ENCODE data around the gene NAT10.
A peak's percentile ranks its signal among the peaks of the same experiment; 100 is the strongest.

NAT10 gene

DNA sequence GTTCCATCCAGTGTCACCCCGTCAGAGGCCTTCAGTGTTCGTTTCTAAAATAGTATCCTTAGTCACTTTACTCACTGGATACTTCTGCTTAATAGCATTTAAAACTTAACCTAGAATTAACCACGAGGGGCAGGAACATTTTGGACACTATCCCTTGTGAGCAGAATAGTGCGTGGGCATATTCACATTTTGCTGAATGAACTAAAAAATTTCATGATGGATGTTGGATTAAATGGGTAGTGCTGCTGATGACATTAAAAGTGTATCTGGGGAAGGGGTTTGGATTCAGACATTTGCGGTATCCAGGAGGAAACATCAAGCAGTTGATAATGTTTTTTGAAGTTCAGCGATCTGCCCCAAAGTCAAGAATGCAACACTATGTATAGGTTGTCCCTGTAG, 750 bp upstream of the NAT10 start:
- peak overlapping the region; percentile 83 to 98 (median 96) for H3K4me3 ChIP-seq (ENCODE audit: low read depth in 1 of 5, low read length in 5 of 5)
- H3K27me3 ChIP-seq (ENCODE audit: control insufficient read depth in 5 of 5, insufficient read depth in 4 of 5, low read length in 5 of 5), result no peaks in the 10 kb centered on the region
- H3K36me3 ChIP-seq (ENCODE audit: control insufficient read depth in 5 of 5, insufficient read depth in 5 of 5, low read length in 5 of 5), result peaks cover 33 to 39% (median 37%) of the 10 kb centered on the region in 5 donors
- peak overlapping the region in 4 of 5 donors; percentile 83 to 99 (median 96) for H3K9ac ChIP-seq (ENCODE audit: low read length in 5 of 5)
- peaks cover 8 to 25% (median 21%) of the 10 kb centered on the region in 5 donors for H3K4me1 ChIP-seq (ENCODE audit: control insufficient read depth in 5 of 5, insufficient read depth in 5 of 5, low read length in 5 of 5)
- no peaks in the 10 kb centered on the region for H3K9me3 ChIP-seq (ENCODE audit: control insufficient read depth in 5 of 5, low read length in 5 of 5)
- peak overlapping the region; percentile 89 for H3K27ac ChIP-seq (ENCODE audit: low read depth, low read length)

DNA sequence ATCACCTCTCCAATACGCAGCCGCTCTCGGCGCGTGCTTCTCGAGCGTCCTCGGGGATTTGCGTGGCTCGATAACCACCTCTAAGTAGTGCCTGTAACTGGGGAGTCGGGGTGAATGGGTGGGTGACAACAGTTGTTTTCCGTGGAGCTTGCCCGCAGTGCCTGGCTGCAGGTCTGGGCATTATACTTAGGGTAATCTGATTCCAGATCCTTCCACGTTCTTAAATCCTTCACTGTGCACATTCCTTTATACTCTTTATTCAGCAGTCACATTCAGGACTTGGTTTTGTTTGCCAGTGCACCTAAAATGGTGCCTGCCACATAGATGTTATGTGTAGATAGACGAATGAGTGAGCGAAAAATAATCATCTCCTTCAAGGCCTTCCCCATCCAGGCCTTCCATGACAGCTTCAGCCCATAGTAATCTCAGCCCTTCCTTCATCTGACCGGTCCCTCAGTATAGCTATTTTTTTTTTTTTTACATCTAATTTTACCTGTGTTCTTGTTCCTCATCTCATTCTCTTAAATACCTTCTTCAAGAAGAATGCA, 602 bp downstream of the NAT10 start:
- Histone ChIP-seq H3K4me1 (ENCODE audit: control insufficient read depth in 5 of 5, insufficient read depth in 5 of 5, low read length in 5 of 5) (peaks cover 8 to 25% (median 21%) of the 10 kb centered on the region in 5 donors), H3K9ac (ENCODE audit: low read length in 5 of 5) (peak overlapping the region; percentile 83 to 99 (median 95)), H3K36me3 (ENCODE audit: control insufficient read depth in 5 of 5, insufficient read depth in 5 of 5, low read length in 5 of 5) (peaks cover 29 to 39% (median 33%) of the 10 kb centered on the region in 5 donors), H3K27me3 (ENCODE audit: control insufficient read depth in 5 of 5, insufficient read depth in 4 of 5, low read length in 5 of 5) (no peaks in the 10 kb centered on the region), H3K9me3 (ENCODE audit: control insufficient read depth in 5 of 5, low read length in 5 of 5) (no peaks in the 10 kb centered on the region), H3K4me3 (ENCODE audit: low read depth in 1 of 5, low read length in 5 of 5) (peak overlapping the region; percentile 83 to 98 (median 96)), H3K27ac (ENCODE audit: low read depth, low read length) (peak overlapping the region; percentile 89)

DNA sequence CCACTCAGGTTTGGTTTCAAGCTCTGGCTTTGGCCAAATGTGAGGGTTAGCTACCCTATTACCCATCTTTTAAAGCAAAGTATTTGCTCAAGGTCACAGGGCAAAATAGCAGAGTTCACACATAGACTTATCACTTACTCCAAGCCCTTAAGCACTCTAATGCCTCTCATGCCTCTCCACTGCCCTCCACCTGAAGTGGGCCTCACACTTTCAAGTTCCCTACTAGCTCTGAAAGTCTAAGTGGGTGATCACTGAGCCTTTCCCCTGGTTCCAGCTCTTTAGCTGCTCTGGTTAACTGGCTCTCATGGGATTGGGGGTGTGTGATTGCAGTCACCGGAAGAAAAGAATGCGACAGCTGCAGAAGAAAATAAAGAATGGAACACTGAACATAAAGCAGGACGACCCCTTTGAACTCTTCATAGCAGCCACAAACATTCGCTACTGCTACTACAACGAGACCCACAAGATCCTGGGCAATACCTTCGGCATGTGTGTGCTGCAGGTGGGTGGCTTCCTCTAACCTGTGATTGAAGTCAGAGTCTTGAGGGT, 6.4 kb downstream of the NAT10 start:
- H3K27ac ChIP-seq (ENCODE audit: low read depth, low read length), result no peak overlapping the region
- no peaks in the 10 kb centered on the region for H3K9me3 ChIP-seq (ENCODE audit: control insufficient read depth in 5 of 5, low read length in 5 of 5)
- H3K36me3 ChIP-seq (ENCODE audit: control insufficient read depth in 5 of 5, insufficient read depth in 5 of 5, low read length in 5 of 5), result peaks cover 52 to 84% (median 75%) of the 10 kb centered on the region in 5 donors
- no peak overlapping the region for H3K4me3 ChIP-seq (ENCODE audit: low read depth in 1 of 5, low read length in 5 of 5)
- no peak overlapping the region for H3K9ac ChIP-seq (ENCODE audit: low read length in 5 of 5)
- peaks cover 0 to 14% (median 1%) of the 10 kb centered on the region in 5 donors for H3K4me1 ChIP-seq (ENCODE audit: control insufficient read depth in 5 of 5, insufficient read depth in 5 of 5, low read length in 5 of 5)
- H3K27me3 ChIP-seq (ENCODE audit: control insufficient read depth in 5 of 5, insufficient read depth in 4 of 5, low read length in 5 of 5), result no peaks in the 10 kb centered on the region

DNA sequence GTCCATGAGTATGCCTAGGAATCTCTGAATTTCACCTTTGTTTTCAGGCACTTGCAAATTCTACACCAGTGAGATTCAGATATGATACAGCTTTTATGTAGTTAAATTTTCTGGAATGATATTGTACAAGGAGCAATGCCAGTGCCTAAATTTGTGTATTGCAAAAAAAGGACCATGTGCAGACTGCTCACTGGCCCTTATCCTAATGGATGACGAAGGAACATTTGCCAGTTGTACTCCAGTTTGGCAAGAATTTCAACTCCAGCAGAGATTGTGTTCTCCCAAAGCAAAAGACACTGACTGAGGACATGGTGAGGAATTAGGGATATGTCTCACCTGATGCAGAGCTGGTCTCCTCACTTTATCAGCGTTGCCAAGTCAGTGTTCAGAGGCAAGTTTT, 8.6 kb downstream of the NAT10 start:
- Histone ChIP-seq H3K9me3 (ENCODE audit: control insufficient read depth in 5 of 5, low read length in 5 of 5) (no peaks in the 10 kb centered on the region), H3K27me3 (ENCODE audit: control insufficient read depth in 5 of 5, insufficient read depth in 4 of 5, low read length in 5 of 5) (no peaks in the 10 kb centered on the region), H3K4me3 (ENCODE audit: low read depth in 1 of 5, low read length in 5 of 5) (no peak overlapping the region), H3K36me3 (ENCODE audit: control insufficient read depth in 5 of 5, insufficient read depth in 5 of 5, low read length in 5 of 5) (peaks cover 48 to 96% (median 88%) of the 10 kb centered on the region in 5 donors), H3K4me1 (ENCODE audit: control insufficient read depth in 5 of 5, insufficient read depth in 5 of 5, low read length in 5 of 5) (peaks cover 0 to 11% (median 0%) of the 10 kb centered on the region in 5 donors), H3K9ac (ENCODE audit: low read length in 5 of 5) (no peak overlapping the region), H3K27ac (ENCODE audit: low read depth, low read length) (peak overlapping the region; percentile 43)

DNA sequence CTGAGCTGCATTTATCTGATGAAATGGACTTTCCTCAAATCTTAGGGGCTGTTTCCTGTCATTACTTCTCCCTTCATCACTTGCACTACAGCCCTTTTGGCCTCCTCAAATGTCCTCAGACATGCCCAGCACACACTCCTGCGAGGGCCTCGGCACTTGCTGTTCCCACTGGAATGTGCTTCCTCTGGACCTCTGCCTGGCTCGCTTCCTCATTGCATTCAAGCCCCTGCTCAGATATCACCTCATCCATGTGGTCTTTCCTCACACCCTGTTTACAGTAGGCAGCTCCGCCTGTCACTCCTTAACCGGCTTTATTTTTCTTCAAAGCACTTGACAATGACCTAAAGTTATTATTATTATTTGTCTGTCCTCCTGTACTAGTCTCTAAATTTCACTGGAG, 9.0 kb downstream of the NAT10 start:
- H3K36me3 ChIP-seq (ENCODE audit: control insufficient read depth in 5 of 5, insufficient read depth in 5 of 5, low read length in 5 of 5), result peaks cover 46 to 96% (median 88%) of the 10 kb centered on the region in 5 donors
- no peak overlapping the region for H3K9ac ChIP-seq (ENCODE audit: low read length in 5 of 5)
- H3K27ac ChIP-seq (ENCODE audit: low read depth, low read length), result no peak overlapping the region
- no peaks in the 10 kb centered on the region for H3K9me3 ChIP-seq (ENCODE audit: control insufficient read depth in 5 of 5, low read length in 5 of 5)
- H3K4me3 ChIP-seq (ENCODE audit: low read depth in 1 of 5, low read length in 5 of 5), result no peak overlapping the region
- no peaks in the 10 kb centered on the region for H3K27me3 ChIP-seq (ENCODE audit: control insufficient read depth in 5 of 5, insufficient read depth in 4 of 5, low read length in 5 of 5)
- peaks cover 0 to 11% (median 0%) of the 10 kb centered on the region in 5 donors for H3K4me1 ChIP-seq (ENCODE audit: control insufficient read depth in 5 of 5, insufficient read depth in 5 of 5, low read length in 5 of 5)

DNA sequence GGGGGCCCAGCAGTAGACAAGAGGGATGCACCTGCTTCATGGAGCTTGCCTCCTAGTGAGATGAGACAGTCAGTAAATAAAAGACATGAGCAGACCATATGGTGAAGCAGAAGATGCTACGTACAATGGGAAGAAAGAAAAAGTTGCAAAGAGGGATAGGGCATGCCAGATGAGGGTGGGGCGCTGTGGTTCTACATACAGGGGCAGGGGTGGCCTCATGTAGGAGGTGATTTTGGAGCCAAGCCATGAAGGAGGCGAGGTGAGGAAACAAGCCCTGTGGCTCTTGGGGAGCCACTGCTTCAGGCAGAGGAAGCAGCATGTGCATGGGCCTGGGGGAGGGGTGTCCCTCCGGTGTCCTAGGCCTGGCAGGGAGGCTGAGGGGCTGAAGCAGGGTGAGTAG, 15.2 kb downstream of the NAT10 start:
- Histone ChIP-seq H3K4me1 (ENCODE audit: control insufficient read depth in 5 of 5, insufficient read depth in 5 of 5, low read length in 5 of 5) (no peaks in the 10 kb centered on the region), H3K27ac (ENCODE audit: low read depth, low read length) (no peak overlapping the region), H3K9ac (ENCODE audit: low read length in 5 of 5) (no peak overlapping the region), H3K9me3 (ENCODE audit: control insufficient read depth in 5 of 5, low read length in 5 of 5) (no peaks in the 10 kb centered on the region), H3K36me3 (ENCODE audit: control insufficient read depth in 5 of 5, insufficient read depth in 5 of 5, low read length in 5 of 5) (peaks cover 38 to 93% (median 84%) of the 10 kb centered on the region in 5 donors), H3K4me3 (ENCODE audit: low read depth in 1 of 5, low read length in 5 of 5) (no peak overlapping the region), H3K27me3 (ENCODE audit: control insufficient read depth in 5 of 5, insufficient read depth in 4 of 5, low read length in 5 of 5) (no peaks in the 10 kb centered on the region)

DNA sequence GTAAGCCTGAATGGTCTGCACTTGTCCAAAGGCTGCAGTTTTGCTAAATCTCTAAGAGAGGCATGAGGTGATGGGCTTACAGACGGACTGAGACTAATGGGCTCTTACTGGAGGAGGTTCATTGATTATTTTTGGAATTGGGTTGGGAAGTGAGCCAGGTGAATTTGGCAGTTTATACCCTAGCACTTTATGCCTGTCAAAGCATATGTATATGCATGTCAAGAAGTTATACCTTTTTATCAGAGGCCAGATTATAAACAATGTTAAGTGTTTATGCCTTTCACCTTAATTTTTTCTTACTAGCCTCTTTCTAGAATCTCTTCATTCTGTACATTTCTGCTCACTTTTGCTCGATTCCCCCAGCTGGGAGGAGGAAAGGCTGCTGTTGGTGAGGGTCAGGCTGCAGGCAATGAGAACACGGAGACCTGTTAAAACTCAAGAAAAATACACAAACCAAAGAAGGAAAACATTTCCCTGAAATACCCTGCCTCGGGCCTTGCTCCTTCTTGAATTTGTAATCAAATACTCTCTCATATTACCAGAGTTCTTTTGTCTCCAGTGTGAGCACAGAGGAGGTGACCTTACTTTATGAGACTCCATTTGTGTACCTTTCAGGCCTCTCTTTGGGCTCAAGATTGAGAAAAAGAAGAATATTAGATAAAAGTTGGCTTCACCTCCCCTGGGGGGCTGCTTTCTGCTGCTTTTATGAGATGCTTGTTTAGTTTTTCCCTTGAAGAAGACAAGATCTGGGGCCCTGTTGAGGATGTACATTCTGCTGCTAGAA, 19.6 kb downstream of the NAT10 start:
- no peak overlapping the region for H3K9ac ChIP-seq (ENCODE audit: low read length in 5 of 5)
- H3K9me3 ChIP-seq (ENCODE audit: control insufficient read depth in 5 of 5, low read length in 5 of 5), result no peaks in the 10 kb centered on the region
- no peak overlapping the region for H3K27ac ChIP-seq (ENCODE audit: low read depth, low read length)
- H3K4me3 ChIP-seq (ENCODE audit: low read depth in 1 of 5, low read length in 5 of 5), result no peak overlapping the region
- H3K27me3 ChIP-seq (ENCODE audit: control insufficient read depth in 5 of 5, insufficient read depth in 4 of 5, low read length in 5 of 5), result no peaks in the 10 kb centered on the region
- H3K36me3 ChIP-seq (ENCODE audit: control insufficient read depth in 5 of 5, insufficient read depth in 5 of 5, low read length in 5 of 5), result peaks cover 45 to 92% (median 76%) of the 10 kb centered on the region in 5 donors
- H3K4me1 ChIP-seq (ENCODE audit: control insufficient read depth in 5 of 5, insufficient read depth in 5 of 5, low read length in 5 of 5), result no peaks in the 10 kb centered on the region

DNA sequence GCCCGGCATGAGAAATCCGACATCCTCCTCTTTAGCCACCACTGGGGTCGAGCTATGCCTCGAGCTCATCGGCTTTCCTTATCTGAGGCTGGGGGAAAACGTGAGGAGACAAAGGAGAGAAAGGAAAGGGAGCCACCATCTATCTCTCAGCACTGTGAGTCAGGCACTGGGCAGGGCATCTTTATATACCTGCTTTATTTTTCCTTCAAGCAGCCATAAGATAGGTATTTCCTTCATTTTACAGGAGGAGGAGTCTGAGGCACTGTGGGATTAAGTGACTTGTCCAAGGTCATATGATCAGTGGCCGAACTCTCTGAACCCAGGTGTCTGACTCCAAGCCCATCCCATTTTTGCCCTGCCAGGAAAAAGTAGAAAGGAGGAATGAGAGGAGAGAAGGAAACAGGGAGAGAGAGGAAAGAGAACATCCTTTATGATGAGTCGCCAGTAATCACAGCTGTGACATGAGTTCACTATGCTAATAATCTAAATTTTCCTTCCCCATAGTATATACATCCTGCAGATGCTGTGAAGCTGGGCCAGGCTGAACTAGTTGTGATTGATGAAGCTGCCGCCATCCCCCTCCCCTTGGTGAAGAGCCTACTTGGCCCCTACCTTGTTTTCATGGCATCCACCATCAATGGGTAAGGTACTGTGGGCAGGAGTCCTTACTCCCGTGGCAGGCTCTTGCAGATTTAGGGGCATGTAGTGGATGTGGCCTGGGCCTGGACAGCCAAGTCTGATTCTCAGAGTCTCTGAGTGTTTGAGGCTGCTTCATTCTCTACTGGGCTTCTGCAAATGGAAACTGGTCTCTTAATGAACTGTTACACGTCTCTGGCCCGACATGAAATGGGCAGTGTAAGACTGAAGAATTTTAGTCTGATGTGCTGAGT, 21.8 kb downstream of the NAT10 start:
- Histone ChIP-seq H3K27ac (ENCODE audit: low read depth, low read length) (no peak overlapping the region), H3K36me3 (ENCODE audit: control insufficient read depth in 5 of 5, insufficient read depth in 5 of 5, low read length in 5 of 5) (peaks cover 45 to 95% (median 77%) of the 10 kb centered on the region in 5 donors), H3K27me3 (ENCODE audit: control insufficient read depth in 5 of 5, insufficient read depth in 4 of 5, low read length in 5 of 5) (no peaks in the 10 kb centered on the region), H3K4me3 (ENCODE audit: low read depth in 1 of 5, low read length in 5 of 5) (no peak overlapping the region), H3K4me1 (ENCODE audit: control insufficient read depth in 5 of 5, insufficient read depth in 5 of 5, low read length in 5 of 5) (no peaks in the 10 kb centered on the region), H3K9me3 (ENCODE audit: control insufficient read depth in 5 of 5, low read length in 5 of 5) (no peaks in the 10 kb centered on the region), H3K9ac (ENCODE audit: low read length in 5 of 5) (no peak overlapping the region)

DNA sequence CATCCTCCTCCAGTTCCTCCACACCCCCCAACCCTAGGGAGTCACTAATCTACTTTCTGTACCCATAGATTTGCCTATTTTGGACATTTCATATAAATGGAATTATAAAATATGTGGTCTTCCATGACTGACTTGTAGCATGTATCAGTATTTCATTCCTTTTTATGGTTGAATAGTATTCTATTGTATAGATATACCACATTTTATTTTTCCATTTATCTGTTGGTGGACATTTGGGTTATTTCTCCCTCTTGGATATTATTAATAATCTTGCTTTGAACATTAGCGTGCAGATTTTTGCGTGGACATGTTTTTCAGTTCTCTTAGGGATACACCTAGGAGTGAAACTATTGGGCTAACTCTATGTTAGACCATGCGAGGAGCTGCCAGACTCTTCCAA, 23.4 kb downstream of the NAT10 start:
- Histone ChIP-seq H3K4me1 (ENCODE audit: control insufficient read depth in 5 of 5, insufficient read depth in 5 of 5, low read length in 5 of 5) (no peaks in the 10 kb centered on the region), H3K4me3 (ENCODE audit: low read depth in 1 of 5, low read length in 5 of 5) (no peak overlapping the region), H3K9me3 (ENCODE audit: control insufficient read depth in 5 of 5, low read length in 5 of 5) (no peaks in the 10 kb centered on the region), H3K36me3 (ENCODE audit: control insufficient read depth in 5 of 5, insufficient read depth in 5 of 5, low read length in 5 of 5) (peaks cover 41 to 93% (median 77%) of the 10 kb centered on the region in 5 donors), H3K27ac (ENCODE audit: low read depth, low read length) (no peak overlapping the region), H3K9ac (ENCODE audit: low read length in 5 of 5) (no peak overlapping the region), H3K27me3 (ENCODE audit: control insufficient read depth in 5 of 5, insufficient read depth in 4 of 5, low read length in 5 of 5) (no peaks in the 10 kb centered on the region)

Data from subcutaneous abdominal adipose tissue (tissue), 5 donors.